NCI-H2196 (cell line): ENCODE data around the gene SLC2A10.

Experiments used
- DNase-seq: peaks from one replicate; lab custom pipeline; 2025; ENCODE audit not compliant: unreplicated experiment; lab: John Stamatoyannopoulos, UW

SLC2A10 gene

DNA sequence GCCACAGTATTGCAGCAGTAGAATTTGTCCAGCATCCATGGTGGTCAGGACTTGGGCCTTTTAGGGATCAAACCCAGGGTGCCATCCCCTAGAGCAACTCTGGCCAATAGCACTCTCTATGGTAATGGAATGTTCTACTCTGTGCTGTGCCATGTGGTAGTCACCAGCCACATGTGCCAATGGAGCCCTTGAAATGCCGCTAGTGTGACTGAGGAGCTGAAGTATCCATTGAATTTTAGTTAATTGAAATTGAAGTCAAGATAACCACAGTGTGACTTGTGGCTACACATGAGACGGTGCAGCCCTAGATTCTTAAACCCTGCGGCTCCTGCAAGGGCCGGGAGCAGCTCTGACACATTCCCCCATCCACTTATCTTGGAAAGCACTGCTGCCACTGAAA lies 54.6 kb downstream of the SLC2A10 start:
- no peak for DNase-seq

DNA sequence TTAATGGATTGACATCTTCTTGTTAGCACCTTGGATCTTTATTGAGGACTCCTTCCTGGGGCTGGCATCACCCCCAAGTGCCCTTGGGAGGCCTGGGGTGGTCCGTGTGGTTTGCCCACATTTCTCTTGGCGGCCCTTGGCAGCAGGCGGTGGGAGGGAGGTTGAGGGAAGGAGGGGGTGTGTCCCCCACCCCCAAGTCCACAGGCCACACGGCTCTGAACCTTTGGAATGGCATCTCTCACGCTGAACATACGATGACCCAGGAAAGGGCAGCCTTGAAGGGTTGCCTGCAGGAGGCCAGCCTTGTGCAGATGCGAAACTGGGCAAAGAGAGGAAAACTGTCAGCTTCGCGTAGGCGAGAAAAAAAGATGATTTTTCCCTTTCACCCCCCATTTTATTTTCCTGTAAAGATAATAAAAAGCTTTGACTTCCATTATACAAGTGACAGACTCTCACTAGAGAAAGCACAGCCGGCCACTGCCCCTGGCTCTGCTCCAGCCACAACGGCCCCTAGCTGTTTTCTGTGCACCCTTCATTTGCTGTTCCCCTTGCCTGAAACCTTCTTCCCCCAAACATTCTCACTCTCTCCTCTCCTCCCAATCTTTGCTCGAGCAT lies 56.2 kb downstream of the SLC2A10 start:
- no peak for DNase-seq

DNA sequence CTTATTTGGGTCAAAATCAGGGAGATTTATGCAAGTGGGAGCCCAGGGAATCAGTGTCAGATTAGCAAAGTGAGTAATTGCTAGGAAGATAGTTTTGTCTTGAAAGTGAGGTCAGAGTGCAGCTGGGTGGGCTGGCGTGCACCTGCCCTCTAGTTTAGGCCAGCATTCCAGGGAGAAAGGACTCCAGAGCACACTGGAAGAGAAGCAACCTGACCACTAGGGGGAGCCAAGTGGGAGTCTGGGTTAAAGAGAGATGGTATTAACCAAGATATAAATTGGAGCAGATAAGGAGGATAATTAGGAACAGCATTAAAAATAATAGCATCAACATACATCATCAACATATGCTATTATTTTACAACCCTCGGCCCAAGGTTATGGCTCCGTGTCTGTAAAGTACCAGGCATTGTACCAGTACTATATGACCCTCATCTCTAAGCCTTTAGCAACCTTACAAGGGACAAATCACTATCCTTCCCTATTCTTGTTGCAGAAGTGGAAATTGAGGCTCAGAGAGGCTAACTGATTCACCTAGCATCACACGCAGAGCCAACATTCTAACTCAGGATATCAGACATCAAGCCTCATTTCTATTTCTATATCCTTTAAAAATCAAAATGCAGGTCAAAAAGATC lies 57.8 kb downstream of the SLC2A10 start:
- peak; percentile 81 for DNase-seq

DNA sequence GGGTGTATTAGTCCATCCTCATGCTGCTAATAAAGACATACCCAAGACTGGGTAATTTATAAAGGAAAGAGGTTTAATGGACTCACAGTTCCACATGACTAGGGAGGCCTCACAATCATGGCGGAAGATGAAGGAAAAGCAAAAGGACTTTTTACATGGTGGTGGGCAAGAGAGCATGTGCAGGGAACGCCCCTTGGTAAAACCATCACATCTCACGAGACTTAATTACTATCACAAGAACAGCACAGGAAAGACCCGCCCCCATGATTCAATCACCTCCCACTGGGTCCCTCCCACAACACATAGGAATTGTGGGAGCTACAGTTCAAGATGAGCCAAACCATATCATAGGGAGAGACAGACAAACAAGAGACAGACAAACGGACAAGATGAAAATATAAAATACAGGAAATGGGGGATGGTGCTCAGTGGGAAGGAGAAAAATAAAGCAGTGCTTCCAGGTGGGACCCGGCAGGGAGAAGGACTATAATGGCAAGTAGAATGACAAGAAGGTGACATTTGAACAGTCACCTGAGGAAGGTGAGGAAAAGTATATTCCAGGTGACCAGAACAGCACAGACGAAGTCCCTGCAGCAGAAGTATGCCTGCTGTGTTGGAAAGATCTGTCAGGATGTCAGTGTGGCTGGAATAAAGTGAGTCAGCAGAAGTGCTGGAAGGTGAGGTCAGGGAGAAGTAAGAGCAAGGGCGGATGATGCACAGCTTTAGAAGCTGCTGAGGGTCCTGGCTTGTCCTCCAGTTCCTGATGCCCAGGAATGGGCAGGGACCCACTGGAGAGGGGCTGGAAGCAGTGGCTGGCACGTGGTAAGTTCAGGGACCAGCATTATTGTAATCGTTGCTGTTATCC lies 61.1 kb downstream of the SLC2A10 start:
- DNase-seq, result no peak

DNA sequence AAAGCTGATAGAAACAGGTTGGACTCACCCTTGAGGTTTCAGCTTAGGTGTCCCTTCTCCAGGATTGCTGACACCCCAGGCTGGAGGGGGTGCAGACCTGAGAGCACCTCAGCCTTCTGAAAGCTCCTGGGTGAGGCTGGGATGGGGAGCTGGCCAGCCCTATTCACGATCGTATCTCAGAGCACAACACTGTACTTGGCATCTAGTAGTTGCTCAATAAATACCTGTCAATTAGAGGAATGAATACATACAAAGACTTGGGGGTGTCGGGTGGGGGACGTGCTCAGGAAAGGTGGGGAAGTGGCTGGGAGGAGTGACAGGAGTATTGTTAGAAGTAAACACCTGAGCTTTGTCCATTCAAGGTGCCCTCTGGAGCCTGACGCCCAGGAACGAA lies 61.7 kb downstream of the SLC2A10 start:
- no peak for DNase-seq

DNA sequence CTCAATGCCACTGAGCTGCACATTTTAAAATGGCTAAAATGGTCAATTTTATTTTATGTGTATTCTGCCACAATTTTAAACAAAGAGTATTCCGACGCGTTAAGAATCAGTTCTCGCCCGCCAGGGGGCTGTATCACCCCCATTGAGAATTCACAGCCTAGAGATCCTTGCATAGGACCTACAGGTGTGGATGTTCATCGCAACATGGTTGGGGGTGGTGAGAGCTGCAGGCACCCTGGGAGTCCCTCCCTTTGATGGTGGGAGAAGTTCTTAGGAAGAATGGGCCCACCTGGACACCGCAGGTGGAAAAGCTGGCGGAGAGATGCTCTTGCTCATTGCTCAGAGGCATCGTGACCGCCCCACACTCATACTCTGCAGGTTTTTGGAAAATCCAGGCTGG lies 63.5 kb downstream of the SLC2A10 start:
- DNase-seq, result no peak

DNA sequence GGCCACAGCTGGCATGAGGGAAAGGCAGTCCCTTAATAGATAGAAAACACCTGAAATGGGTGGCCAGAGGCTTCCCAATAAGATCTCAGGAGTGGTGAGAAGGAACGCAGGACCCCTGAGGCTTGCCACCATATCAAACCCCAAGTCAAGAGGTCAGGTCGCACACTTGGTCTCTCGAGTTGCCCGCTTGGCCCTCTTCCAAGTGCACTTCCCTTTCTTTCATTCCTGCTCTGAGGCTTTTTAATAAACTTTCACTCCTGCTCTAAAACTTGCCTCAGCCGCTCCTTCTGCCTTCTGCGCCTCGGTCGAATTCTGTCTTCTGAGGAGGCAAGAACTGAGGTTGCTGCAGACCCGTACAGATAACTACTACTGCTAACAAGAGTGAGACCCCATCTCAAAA lies 64.2 kb downstream of the SLC2A10 start:
- no peak for DNase-seq

DNA sequence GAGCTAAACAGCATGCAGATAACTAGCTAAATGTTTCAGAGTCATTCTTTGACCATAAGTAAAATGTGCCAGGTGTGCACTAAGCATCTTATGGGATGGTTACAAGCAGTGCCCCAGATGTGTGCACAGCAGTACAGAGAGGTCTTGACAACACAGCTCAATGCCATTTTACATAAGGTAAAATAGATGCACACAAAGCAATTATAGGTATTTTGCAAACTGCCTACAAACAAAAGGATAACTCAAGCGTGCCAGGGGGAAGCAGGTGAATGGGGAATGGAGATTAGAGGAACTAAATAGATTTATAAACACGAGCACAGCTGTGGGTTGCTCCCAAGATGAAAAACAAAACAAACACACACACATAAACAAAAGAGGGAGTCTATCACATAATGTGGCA lies 64.8 kb downstream of the SLC2A10 start:
- no peak for DNase-seq

DNA sequence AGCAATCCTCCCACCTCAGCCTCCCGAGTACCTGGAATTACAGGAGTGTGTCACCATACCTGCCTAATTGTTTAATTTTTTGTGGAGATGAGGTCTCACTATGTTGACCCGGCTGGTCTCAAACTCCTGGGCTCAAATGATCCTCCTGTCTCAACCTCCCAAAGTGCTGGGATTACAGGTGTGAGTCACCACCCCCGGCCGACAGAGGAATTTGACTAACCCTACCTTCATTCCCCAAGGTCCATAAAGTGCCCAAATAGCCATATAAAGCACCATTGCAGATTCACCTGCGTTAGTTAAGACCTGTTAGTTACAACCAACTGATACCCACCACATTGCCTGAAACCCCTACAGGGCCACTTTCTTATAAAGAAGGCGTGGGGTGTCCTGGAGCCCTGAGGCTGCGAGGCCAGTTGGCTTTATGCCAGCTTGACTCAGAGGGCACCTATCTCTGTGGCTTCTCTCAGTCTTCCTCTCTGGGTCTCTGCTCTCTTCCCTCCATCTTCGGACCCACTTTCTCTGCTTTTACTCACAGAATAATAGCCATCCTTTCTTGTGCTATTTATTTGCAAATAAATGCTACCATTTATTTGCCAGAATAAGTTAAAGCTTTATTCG lies 65.6 kb downstream of the SLC2A10 start:
- DNase-seq, result no peak

DNA sequence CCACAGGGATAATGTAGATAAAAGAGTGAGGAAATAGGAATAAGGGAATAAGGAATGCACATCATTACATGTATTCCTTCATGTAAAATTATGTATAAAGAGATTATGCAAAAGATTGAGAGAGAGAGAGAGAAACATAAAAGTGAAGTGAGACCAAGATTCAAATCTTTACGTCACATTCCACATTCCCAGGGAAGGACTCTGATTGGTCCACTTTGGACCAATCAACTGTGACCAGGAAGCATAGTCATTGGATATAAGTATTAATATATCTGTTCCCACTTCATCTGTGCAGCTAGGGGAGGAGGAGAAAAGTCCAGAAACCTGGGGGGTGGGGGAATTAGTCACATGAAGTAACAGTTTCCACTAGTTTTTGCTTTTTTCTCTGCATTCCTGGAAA lies 66.4 kb downstream of the SLC2A10 start:
- no peak for DNase-seq

DNA sequence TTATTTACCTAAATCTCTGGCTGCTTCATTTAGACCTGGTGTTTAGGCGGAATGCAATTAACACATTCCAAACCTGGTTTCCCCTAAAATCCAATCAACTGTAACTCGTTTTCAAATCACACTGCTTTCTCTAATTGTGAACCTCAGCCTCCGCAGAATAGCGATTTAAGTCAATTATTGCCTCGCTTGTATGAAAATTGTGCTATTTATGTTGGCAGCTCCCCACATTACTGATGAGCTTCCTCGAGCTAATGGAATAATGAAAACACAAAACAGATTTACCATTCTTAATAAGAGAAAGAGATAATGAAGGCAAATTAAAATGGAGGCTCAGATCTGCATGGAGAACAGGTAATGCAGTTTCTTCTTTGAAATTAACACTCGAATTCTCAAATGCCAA lies 67.9 kb downstream of the SLC2A10 start:
- no peak for DNase-seq

DNA sequence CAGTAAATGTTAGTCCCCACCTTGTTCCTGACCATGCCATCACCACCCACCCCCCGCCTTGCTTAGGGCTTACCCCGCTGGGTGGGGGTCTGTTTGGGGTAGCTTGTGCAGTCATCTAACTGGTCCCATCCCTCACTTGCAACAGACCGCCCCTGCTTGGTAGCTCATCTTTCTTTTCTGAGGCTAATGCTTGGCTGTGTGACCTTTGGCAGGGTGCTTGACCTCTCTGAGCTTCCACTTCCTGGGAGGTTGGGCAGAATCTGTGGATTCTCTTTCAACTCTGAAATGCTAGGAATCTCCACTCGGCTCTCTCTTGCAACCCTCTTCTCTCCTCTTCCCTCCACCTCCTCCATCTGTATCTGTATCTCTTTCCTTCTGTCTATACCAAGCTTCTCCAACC lies 70.4 kb downstream of the SLC2A10 start:
- DNase-seq, result no peak

DNA sequence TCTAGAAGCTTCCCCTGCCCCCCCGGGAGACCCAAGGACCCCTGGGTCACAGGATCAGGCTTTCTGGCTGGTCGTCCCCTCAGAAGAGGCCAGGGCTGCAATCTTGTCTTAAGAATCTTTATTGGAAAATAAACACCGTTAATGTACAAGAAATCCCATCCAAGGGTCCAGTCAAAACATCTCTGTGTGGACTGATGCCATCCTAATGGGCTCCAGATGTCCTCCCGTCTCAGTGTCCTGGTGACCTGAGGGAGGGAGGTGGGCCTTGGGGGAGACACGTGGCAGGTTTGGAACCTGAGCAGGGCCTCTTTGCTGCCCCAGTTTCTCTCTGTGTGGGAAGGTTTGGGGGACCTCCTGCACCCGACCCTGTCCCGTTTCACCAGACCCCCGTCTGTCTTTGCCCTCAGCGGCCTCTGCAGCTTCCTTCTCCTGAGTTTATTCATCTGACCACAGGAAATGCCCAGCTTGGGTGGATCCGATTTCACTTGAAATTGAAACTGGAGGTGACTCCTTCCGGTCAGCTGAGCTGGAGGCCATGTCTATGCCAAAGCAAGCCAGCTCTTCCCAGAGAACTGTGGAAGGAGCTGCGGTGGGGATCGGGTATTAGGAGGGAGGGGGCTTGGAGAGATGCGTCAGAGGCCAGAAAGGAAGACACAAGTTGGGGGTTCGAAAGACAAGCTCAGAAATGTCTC lies 75.1 kb downstream of the SLC2A10 start:
- DNase-seq, result no peak
